ENCODE data around the gene NCKAP5L. TPM values are rescaled to one million over a fixed set of nuclear protein-coding genes. Genes with fewer than 3 reads are reported as not detected.

NCKAP5L gene
- polyA plus RNA-seq, 1 donor: 9.7 TPM

Other genes starting within 250 kb of the NCKAP5L start
- 0.91 TPM for gene FAM186B, start 222.8 kb downstream of the NCKAP5L start, polyA plus RNA-seq
- gene PRPF40B, start 204.9 kb downstream of the NCKAP5L start, polyA plus RNA-seq: 19.0 TPM
- 10.2 TPM for gene FMNL3, start 121.0 kb downstream of the NCKAP5L start, polyA plus RNA-seq
- gene TMBIM6, start 86.9 kb downstream of the NCKAP5L start, polyA plus RNA-seq: 616 TPM
- 6.1 TPM for gene BCDIN3D, start 14.7 kb upstream of the NCKAP5L start, polyA plus RNA-seq
- gene FAIM2, start 75.5 kb upstream of the NCKAP5L start, polyA plus RNA-seq: 8.9 TPM
- gene AQP2, start 122.3 kb upstream of the NCKAP5L start, polyA plus RNA-seq: 0.01 TPM
- gene AQP5, start 133.5 kb upstream of the NCKAP5L start, polyA plus RNA-seq: 0.64 TPM
- 0.49 TPM for gene AQP6, start 144.5 kb upstream of the NCKAP5L start, polyA plus RNA-seq
- 21.8 TPM for gene RACGAP1, start 197.1 kb upstream of the NCKAP5L start, polyA plus RNA-seq
- 4.7 TPM for gene ASIC1, start 229.2 kb upstream of the NCKAP5L start, polyA plus RNA-seq

All from large intestine (tissue), 1 donor.